A549 (cell line): ENCODE measurements around the gene MAGI2. TPM values are rescaled to one million over a fixed set of nuclear protein-coding genes. Genes with fewer than 3 reads are reported as not detected.

Source experiments
- ATAC-seq, 2 experiments: fragments of 200-7000 bp in 1 of 2; fragments of >200 bp in 1 of 2; cut with Nextera tagmentation in 1 of 2; cut with Tn5 transposase in 1 of 2; 3 replicates each; pipeline versions ENCODE4 v1.8.0 to v1.9.1; 2018 to 2020; ENCODE audit warnings: mild to moderate bottlenecking in 1 of 2, moderate library complexity in 1 of 2
- CTCF ChIA-PET: fragments of 300-600 bp; sonication (Branson Sonifier 250); formaldehyde crosslinking; extraction: SDS; loops from one replicate; lab custom pipeline; 2021; ENCODE audit warnings: antibody characterized with exemption, inconsistent platforms; lab: Yijun Ruan, JAX
- POLR2A ChIA-PET: fragments of 350-600 bp; formaldehyde crosslinking; extraction: SDS; loops from one replicate; lab custom pipeline; 2021; ENCODE audit warnings: antibody characterized with exemption, inconsistent platforms; lab: Yijun Ruan, JAX
- DNase-seq, 2 experiments: peaks; one replicate each; pipeline versions ENCODE4 v3.0.0 to v3.0.0-alpha.2; 2011 to 2016; ENCODE audit warnings: low read depth in 1 of 2, low spot score in 1 of 2
- FAIRE-seq: peaks from 2 replicates; lab custom pipeline; 2011; peaks lifted over from hg19 to GRCh38; lab: Jason Lieb, UNC
- H3K27ac ChIP-seq, 2 experiments: fragments of >200 bp; sonication (Bioruptor Twin); formaldehyde crosslinking; 3 replicates each; pipeline ENCODE4 v1.5.1; 2016 to 2017
- H3K4me1 ChIP-seq: fragments of >200 bp; sonication (Bioruptor Twin); formaldehyde crosslinking; 3 replicates; pipeline ENCODE4 v1.6.1; 2016
- H3K4me2 ChIP-seq: fragments of >200 bp; sonication (Bioruptor Twin); formaldehyde crosslinking; 3 replicates; pipeline ENCODE4 v1.6.1; 2016
- H3K4me3 ChIP-seq: fragments of >200 bp; sonication (Bioruptor Twin); formaldehyde crosslinking; 3 replicates; pipeline ENCODE4 v1.5.1; 2016
- H3K9me3 ChIP-seq: fragments of >200 bp; sonication (Bioruptor Twin); formaldehyde crosslinking; 3 replicates; pipeline ENCODE4 v1.6.1; 2016
- BCL3 ChIP-seq: fragments of >200 bp; sonication (Bioruptor Twin); formaldehyde crosslinking; IDR thresholded peaks from 3 replicates; pipeline ENCODE4 v1.6.1; 2016
- E2F6 ChIP-seq: IDR thresholded peaks from 2 replicates; pipeline ENCODE4 v1.6.1; 2012; ENCODE audit warnings: low read depth, borderline replicate concordance
- EHMT2 ChIP-seq: fragments of 200-600 bp; sonication (generic); IDR thresholded peaks from 2 replicates; pipeline ENCODE4 v1.6.1; 2016; ENCODE audit warnings: antibody characterized with exemption, low read depth, mild to moderate bottlenecking, moderate library complexity
- ESRRA ChIP-seq: fragments of 150-350 bp; IDR thresholded peaks from 2 replicates; pipeline ENCODE4 v1.6.1; 2014; ENCODE audit warnings: mild to moderate bottlenecking, low read length, borderline replicate concordance
- FOSB ChIP-seq: fragments of 250-450 bp; sonication (Bioruptor Pico); IDR thresholded peaks from 2 replicates; pipeline ENCODE4 v1.5.0; 2020; ENCODE audit warnings: mild to moderate bottlenecking, moderate library complexity
- GATA3 ChIP-seq: IDR thresholded peaks from 2 replicates; pipeline ENCODE4 v1.6.1; 2012; ENCODE audit warnings: borderline replicate concordance
- HOXB5 ChIP-seq: fragments of 250-450 bp; sonication (Bioruptor Pico); IDR thresholded peaks from 2 replicates; pipeline ENCODE4 v1.5.0; 2020; ENCODE audit warnings: mild to moderate bottlenecking, moderate library complexity
- JUN ChIP-seq, 2 experiments: fragments of >200 bp; sonication (Bioruptor Twin); formaldehyde crosslinking; IDR thresholded peaks; 2 replicates in 1 of 2; 3 replicates in 1 of 2; pipeline ENCODE4 v1.6.1; 2016 to 2017
- KDM1A ChIP-seq: fragments of 200-600 bp; sonication (generic); IDR thresholded peaks from 2 replicates; pipeline ENCODE4 v1.6.1; 2016; ENCODE audit warnings: low read depth, mild to moderate bottlenecking
- MAFK ChIP-seq: fragments of 450-650 bp; IDR thresholded peaks from 2 replicates; pipeline ENCODE4 v1.6.1; 2014; ENCODE audit not compliant: partially characterized antibody
- MAZ ChIP-seq: fragments of 150-350 bp; IDR thresholded peaks from 2 replicates; pipeline ENCODE4 v1.6.1; 2014; ENCODE audit warnings: antibody characterized with exemption, low read depth, low read length, borderline replicate concordance
- NFE2L2 ChIP-seq: fragments of 150-350 bp; conservative IDR thresholded peaks from 2 replicates; pipeline ENCODE4 v1.6.1; 2014; ENCODE audit warnings: low read length
- NPAS2 ChIP-seq: fragments of 250-450 bp; sonication (Bioruptor Pico); IDR thresholded peaks from 2 replicates; pipeline ENCODE4 v1.8.0; 2022; ENCODE audit warnings: mild to moderate bottlenecking, moderate library complexity, borderline replicate concordance
- PBX3 ChIP-seq: IDR thresholded peaks from 2 replicates; pipeline ENCODE4 v1.6.1; 2012
- PHF8 ChIP-seq: fragments of 200-600 bp; sonication (generic); IDR thresholded peaks from 2 replicates; pipeline ENCODE4 v1.6.1; 2016; ENCODE audit warnings: low read depth, mild to moderate bottlenecking, antibody characterized with exemption, moderate library complexity, borderline replicate concordance
- POLR2A ChIP-seq: IDR thresholded peaks from 2 replicates; pipeline ENCODE4 v1.6.1; 2012; ENCODE audit warnings: mild to moderate bottlenecking, low read length
- RAD21 ChIP-seq, 2 experiments: fragments of >200 bp in 1 of 2; sonication (Bioruptor Twin) in 1 of 2; formaldehyde crosslinking in 1 of 2; IDR thresholded peaks in 1 of 2; conservative IDR thresholded peaks in 1 of 2; 2 replicates in 1 of 2; 3 replicates in 1 of 2; pipeline ENCODE4 v1.6.1; 2012 to 2018; ENCODE audit warnings: inconsistent platforms in 1 of 2
- RARB ChIP-seq: fragments of 250-450 bp; sonication (Bioruptor Pico); IDR thresholded peaks from 2 replicates; pipeline ENCODE4 v1.8.0; 2021; ENCODE audit warnings: mild to moderate bottlenecking, moderate library complexity
- REST ChIP-seq: fragments of 200-600 bp; sonication (generic); IDR thresholded peaks from 2 replicates; pipeline ENCODE4 v1.6.1; 2016; ENCODE audit warnings: antibody characterized with exemption, mild to moderate bottlenecking, moderate library complexity
- RFX5 ChIP-seq: fragments of 450-650 bp; IDR thresholded peaks from 2 replicates; pipeline ENCODE4 v1.7.1; 2014; ENCODE audit warnings: antibody characterized with exemption, mild to moderate bottlenecking, moderate library complexity
- RNF2 ChIP-seq: fragments of 200-600 bp; sonication (generic); IDR thresholded peaks from 2 replicates; pipeline ENCODE4 v1.6.1; 2016; ENCODE audit warnings: low read depth, mild to moderate bottlenecking, antibody characterized with exemption, moderate library complexity, borderline replicate concordance
- SREBF2 ChIP-seq: fragments of 450-650 bp; IDR thresholded peaks from 2 replicates; pipeline ENCODE4 v1.6.1; 2014; ENCODE audit warnings: mild to moderate bottlenecking, moderate library complexity
- ZC3H11A ChIP-seq: fragments of 450-650 bp; IDR thresholded peaks from 2 replicates; pipeline ENCODE4 v1.6.1; 2014; ENCODE audit warnings: antibody characterized with exemption, mild to moderate bottlenecking
- ZNF302 ChIP-seq: fragments of 250-450 bp; sonication (Bioruptor Pico); IDR thresholded peaks from 2 replicates; pipeline ENCODE4 v1.9.0; 2021; ENCODE audit warnings: inconsistent platforms, mild to moderate bottlenecking, moderate library complexity
- WGBS: methylation state at CpG from one replicate; pipeline ENCODE4 v1.1.6; 2017; ENCODE audit errors: missing lambda C conversion rate; 5-methylcytosine and 5-hydroxymethylcytosine counted together
- polyA plus RNA-seq, 4 experiments: library from polyadenylated mRNA; depleted of rRNA in 3 of 4; stranded (reverse); fragments of >200 nt; fragmentation: RNase III in 1 of 4; extraction: RNeasy Plus Mini Kit Qiagen cat#74134 plus additional on column Dnase treatment in 1 of 4; gene quantifications; 2 replicates in 3 of 4; 3 replicates in 1 of 4; pipeline ENCODE4 v1.2.3, GENCODE V29; 2011 to 2017

The MAGI2 gene
- polyA plus RNA-seq, 2 of the 4 experiments (the other 2 are of a cell fraction): 0.48 to 0.81 TPM

GRCh38 chr7:78383096-78383880 lies 1070.2 kb downstream of the MAGI2 start:
- FAIRE-seq: no peak
- under 1% methylated on average over 4 of the region's 4 CpGs for WGBS

GRCh38 chr7:78379148-78379547 lies 1074.3 kb downstream of the MAGI2 start:
- Histone ChIP-seq H3K4me1 (no peaks in the 10 kb centered on the region), H3K4me2 (no peak overlapping the region), H3K4me3 (no peak overlapping the region), H3K9me3 (no peaks in the 10 kb centered on the region), H3K27ac (no peak overlapping the region)
- WGBS: 95% methylated on average over 1 of the region's 1 CpG
- no peak for TF ChIP-seq GATA3
- no peak for TF ChIP-seq JUN (IDR thresholded peaks at IDR 0.05)
- TF ChIP-seq KDM1A: no peak
- no peak for TF ChIP-seq ESRRA
- no peak for TF ChIP-seq NPAS2 (CRISPR knock-in tag)
- no peak for TF ChIP-seq POLR2A
- no peak for TF ChIP-seq HOXB5 (CRISPR knock-in tag)
- TF ChIP-seq PHF8: no peak
- TF ChIP-seq RFX5: no peak
- no peak for TF ChIP-seq PBX3
- TF ChIP-seq RAD21 (conservative IDR thresholded peaks at IDR 0.05 in 1 of 2, IDR thresholded peaks at IDR 0.05 in 1 of 2): no peak
- no peak for TF ChIP-seq MAFK
- no peak for TF ChIP-seq NFE2L2
- TF ChIP-seq EHMT2: no peak
- no peak for TF ChIP-seq RNF2
- no peak for TF ChIP-seq ZC3H11A
- no peak for TF ChIP-seq E2F6
- TF ChIP-seq REST: no peak
- TF ChIP-seq ZNF302 (CRISPR knock-in tag): no peak
- TF ChIP-seq MAZ: no peak
- ChIA-PET POLR2A (no interaction called here), CTCF (no interaction called here)
- ATAC-seq: no peak
- no peak for FAIRE-seq
- no peak for DNase-seq

More at GRCh38 chr7:78383096-78383880, 1070.2 kb downstream of the MAGI2 start:
- Histone ChIP-seq H3K27ac (no peak overlapping the region), H3K9me3 (no peaks in the 10 kb centered on the region), H3K4me1 (no peaks in the 10 kb centered on the region), H3K4me2 (no peak overlapping the region), H3K4me3 (no peak overlapping the region)
- TF ChIP-seq RARB (no peak), FOSB (CRISPR knock-in tag) (no peak), SREBF2 (no peak), BCL3 (no peak)
- POLR2A ChIA-PET: no interaction called here
- no peak for ATAC-seq
- CTCF ChIA-PET: interaction anchor here (0.7 kb wide), 1 partner anchor 171 kb away, joined by 3 read pairs; no protein-coding TSS in a partner anchor
- DNase-seq: no peak
